GM10248 (cell line): ENCODE measurements around the gene TSPAN7.

Experiments used
- CTCF ChIA-PET: fragments of 300-600 bp; sonication (Branson Sonifier 250); formaldehyde crosslinking; extraction: SDS; loops from one replicate; lab custom pipeline; 2021; ENCODE audit warnings: antibody characterized with exemption; lab: Yijun Ruan, JAX
- POLR2A ChIA-PET: fragments of 350-650 bp; sonication (Branson Sonifier 250); formaldehyde crosslinking; extraction: SDS; loops from one replicate; lab custom pipeline; 2020; ENCODE audit warnings: antibody characterized with exemption; lab: Yijun Ruan, JAX
- DNase-seq: peaks from one replicate; pipeline ENCODE4 v3.0.0; 2012; ENCODE audit errors: extremely low spot score
- TF ChIP-seq, protein P1 (sequence below): IDR thresholded peaks from 2 replicates; pipeline ENCODE4 v1.5.1; 2012; ENCODE audit warnings: mild to moderate bottlenecking, low read depth; ENCODE audit errors: extremely low read depth, missing control alignments, control extremely low read depth

TSPAN7 gene, protein sequence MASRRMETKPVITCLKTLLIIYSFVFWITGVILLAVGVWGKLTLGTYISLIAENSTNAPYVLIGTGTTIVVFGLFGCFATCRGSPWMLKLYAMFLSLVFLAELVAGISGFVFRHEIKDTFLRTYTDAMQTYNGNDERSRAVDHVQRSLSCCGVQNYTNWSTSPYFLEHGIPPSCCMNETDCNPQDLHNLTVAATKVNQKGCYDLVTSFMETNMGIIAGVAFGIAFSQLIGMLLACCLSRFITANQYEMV

DNA sequence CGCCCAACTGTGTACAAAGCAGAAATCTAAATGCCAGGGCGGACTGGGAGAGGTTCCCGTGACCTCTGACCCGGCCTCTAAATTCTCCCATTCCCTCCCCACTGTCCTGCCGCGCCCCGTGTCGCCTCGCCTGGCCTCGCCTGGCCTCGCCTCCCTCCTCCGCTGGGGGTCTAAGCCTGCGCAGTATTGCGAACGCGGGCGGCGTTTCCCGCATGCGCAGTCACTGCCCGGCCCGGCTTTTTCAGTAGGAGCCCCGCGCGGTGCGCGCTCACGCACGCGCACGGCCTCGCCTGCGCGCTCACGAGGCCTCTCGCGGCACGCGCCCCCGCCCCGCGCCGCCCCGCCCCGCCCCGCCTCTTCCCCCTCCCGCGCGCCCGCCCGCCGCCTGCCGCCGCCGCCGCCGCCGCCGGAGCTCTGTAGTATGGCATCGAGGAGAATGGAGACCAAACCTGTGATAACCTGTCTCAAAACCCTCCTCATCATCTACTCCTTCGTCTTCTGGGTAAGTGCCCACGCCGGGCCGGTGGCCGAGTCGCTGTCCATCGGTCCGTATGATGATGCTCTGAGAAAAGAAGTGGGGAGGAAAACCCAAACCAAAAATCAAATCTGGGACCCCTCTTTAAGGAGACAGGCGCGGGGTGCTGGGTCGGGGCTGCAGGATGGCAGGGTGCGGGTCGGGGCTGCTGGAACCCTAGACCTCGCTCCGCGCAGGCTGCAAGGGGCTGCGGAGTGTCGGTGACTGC lies at the start of gene TSPAN7:
TSS of gene TSPAN7 (plus strand) at position 417 of the 743 bp plus-strand sequence. CDS start at position 422, 5 bp downstream.
- POLR2A ChIA-PET = no interaction called here
- peak; percentile 67 for DNase-seq
- TF ChIP-seq, protein P1, sequence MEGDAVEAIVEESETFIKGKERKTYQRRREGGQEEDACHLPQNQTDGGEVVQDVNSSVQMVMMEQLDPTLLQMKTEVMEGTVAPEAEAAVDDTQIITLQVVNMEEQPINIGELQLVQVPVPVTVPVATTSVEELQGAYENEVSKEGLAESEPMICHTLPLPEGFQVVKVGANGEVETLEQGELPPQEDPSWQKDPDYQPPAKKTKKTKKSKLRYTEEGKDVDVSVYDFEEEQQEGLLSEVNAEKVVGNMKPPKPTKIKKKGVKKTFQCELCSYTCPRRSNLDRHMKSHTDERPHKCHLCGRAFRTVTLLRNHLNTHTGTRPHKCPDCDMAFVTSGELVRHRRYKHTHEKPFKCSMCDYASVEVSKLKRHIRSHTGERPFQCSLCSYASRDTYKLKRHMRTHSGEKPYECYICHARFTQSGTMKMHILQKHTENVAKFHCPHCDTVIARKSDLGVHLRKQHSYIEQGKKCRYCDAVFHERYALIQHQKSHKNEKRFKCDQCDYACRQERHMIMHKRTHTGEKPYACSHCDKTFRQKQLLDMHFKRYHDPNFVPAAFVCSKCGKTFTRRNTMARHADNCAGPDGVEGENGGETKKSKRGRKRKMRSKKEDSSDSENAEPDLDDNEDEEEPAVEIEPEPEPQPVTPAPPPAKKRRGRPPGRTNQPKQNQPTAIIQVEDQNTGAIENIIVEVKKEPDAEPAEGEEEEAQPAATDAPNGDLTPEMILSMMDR = no peak
- CTCF ChIA-PET = no interaction called here

DNA sequence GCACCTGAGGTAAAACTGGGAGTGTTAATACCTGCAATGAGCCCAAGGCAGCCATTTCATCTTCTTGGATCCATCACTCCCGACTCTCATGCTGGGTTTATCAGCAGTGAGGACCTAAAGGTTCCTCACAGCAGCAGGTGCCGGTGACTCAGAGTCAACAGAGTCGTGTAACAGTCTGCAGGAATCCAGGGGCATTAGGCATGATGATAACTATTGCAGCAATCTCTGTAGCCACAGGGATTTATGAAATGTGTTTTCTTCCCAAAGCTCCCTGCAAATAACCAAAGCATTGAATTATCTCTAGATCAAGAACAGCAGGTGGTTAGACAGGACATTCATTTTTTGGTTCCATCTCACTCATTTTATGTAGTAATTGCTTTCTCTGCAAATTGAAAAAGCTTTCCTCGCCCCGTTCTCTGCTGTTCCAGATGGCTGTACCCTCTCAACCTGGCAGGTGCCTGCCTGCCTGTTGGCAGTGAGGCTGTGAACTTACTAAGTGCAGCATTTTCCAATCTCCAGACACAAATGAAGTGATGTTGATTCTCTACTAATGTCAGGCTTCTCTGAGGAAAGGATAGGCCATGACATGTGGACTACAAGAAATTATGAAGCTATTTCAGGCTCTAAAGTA lies 48.1 kb upstream of the TSPAN7 start:
- CTCF ChIA-PET = no interaction called here
- no peak for DNase-seq
- TF ChIP-seq, protein P1 = no peak
- POLR2A ChIA-PET = no interaction called here

- ChIA-PET POLR2A (no interaction called here), CTCF (no interaction called here)
- DNase-seq = no peak
- TF ChIP-seq, protein P1 = no peak
Observed at GRCh38 chrX:38514016-38514854, 47.1 kb upstream of the TSPAN7 start.

- DNase-seq = no peak
- ChIA-PET POLR2A (no interaction called here), CTCF (no interaction called here)
- TF ChIP-seq, protein P1 = no peak
Observed at GRCh38 chrX:38515291-38515690, 46.1 kb upstream of the TSPAN7 start.

DNA sequence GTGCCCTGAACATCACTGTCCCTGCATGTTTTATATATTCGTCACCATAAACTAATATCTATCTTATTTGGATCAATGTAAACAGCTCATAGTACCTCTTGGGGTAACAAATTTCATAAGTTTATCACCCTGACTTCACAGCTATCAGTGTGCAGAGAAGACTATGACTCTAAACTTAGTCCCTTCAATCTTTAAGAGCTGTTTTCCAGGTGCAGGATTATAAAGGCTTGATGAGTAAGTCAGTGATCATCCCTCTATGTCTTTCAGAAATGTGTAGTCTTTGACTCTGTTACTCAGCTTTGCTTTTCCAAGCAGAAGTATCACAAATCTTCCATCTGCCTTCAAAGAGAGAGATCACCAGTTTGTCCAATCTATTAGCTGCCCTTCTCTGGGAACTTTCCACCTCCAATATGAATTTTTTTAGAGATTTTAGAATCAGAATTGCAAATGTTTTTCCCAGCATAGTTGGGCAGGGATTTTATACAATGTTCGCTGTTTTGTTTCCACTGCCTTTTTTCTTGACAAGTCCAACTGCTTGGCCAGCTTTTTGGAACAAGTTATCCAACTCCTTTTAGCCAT lies 45.1 kb upstream of the TSPAN7 start:
- no peak for DNase-seq
- TF ChIP-seq, protein P1 = no peak
- POLR2A ChIA-PET = no interaction called here
- CTCF ChIA-PET = no interaction called here
